ENCODE measurements around the gene IGSF3.
"Not testable (repeated sequence)": the region's sequence is repeated elsewhere in the genome, so short reads cannot be mapped to it uniquely, and the experiment has no call there.

GRCh38 chr1:116589101-116589735 lies 78.3 kb downstream of the IGSF3 start:
- TF ChIP-seq POLR2AphosphoS5, POLR2A, CTCF (IDR thresholded peaks at IDR 0.05): not testable (repeated sequence)
